Endothelial cell of umbilical vein (primary cell): ENCODE measurements around the gene RELL1. TPM values are rescaled to one million over a fixed set of nuclear protein-coding genes. Genes with fewer than 3 reads are reported as not detected.

ENCODE experiments used
- BruUV-seq: library from RNA; stranded (reverse); fragments of 400-500 nt; replicated peaks from 2 replicates; lab custom pipeline; 2021; lab: Mats Ljungman, UMichigan
- CTCF ChIA-PET: fragments of 300-600, 350-600 bp; sonication (Branson Sonifier 250); formaldehyde crosslinking; loops from one replicate; lab custom pipeline; 2021; ENCODE audit warnings: antibody characterized with exemption, inconsistent platforms; lab: Charles Lee
- POLR2A ChIA-PET: fragments of 300-600, 350-600 bp; sonication (Branson Sonifier 250); formaldehyde crosslinking; loops from one replicate; lab custom pipeline; 2021; ENCODE audit warnings: antibody characterized with exemption, inconsistent platforms; lab: Charles Lee
- DNase-seq: peaks from one replicate; pipeline ENCODE4 v3.0.0-alpha.2; 2011; ENCODE audit warnings: low read depth, low spot score
- FAIRE-seq: peaks from 2 replicates; lab custom pipeline; 2011; peaks lifted over from hg19 to GRCh38; lab: Jason Lieb, UNC
- H2AFZ ChIP-seq: 2 replicates; pipeline ENCODE4 v1.6.0; 2012; ENCODE audit warnings: low read depth, low read length, control low read depth, inconsistent platforms
- H3K27ac ChIP-seq: 2 replicates; pipeline ENCODE4 v1.5.1; 2011; ENCODE audit warnings: low read depth, mild to moderate bottlenecking, control low read depth, low read length, moderate library complexity; ENCODE audit not compliant: insufficient read depth
- H3K27me3 ChIP-seq, 2 experiments: 2 replicates each; pipeline versions ENCODE4 v1.6.0 to v1.6.1; 2011; ENCODE audit warnings: low read length in 2 of 2, mixed read lengths in 1 of 2; ENCODE audit not compliant: control insufficient read depth in 2 of 2, insufficient read depth in 2 of 2
- H3K36me3 ChIP-seq, 2 experiments: 2 replicates in 1 of 2; 3 replicates in 1 of 2; pipeline ENCODE4 v1.5.1; 2011; ENCODE audit warnings: low read length in 2 of 2, mild to moderate bottlenecking in 1 of 2, moderate library complexity in 1 of 2; ENCODE audit not compliant: control insufficient read depth in 2 of 2, insufficient read depth in 2 of 2; ENCODE audit errors: extremely low read depth in 1 of 2
- H3K4me1 ChIP-seq: 3 replicates; pipeline ENCODE4 v1.5.1; 2011; ENCODE audit warnings: mild to moderate bottlenecking, low read length; ENCODE audit not compliant: control insufficient read depth, insufficient read depth; ENCODE audit errors: extremely low read depth
- H3K4me2 ChIP-seq: 2 replicates; pipeline ENCODE4 v1.6.1; 2011; ENCODE audit warnings: low read length, control low read depth, mixed read lengths; ENCODE audit not compliant: insufficient read depth
- H3K4me3 ChIP-seq, 3 experiments: fragments of 200-600 bp in 1 of 3; sonication (generic), shearing (Covaris generic) in 1 of 3; replicated peaks in 1 of 3; 2 replicates each; pipeline ENCODE4 v1.5.1; 2011 to 2016; ENCODE audit warnings: control low read depth in 3 of 3, low read length in 3 of 3, mild to moderate bottlenecking in 2 of 3, inconsistent platforms in 1 of 3, low read depth in 1 of 3, moderate library complexity in 1 of 3; ENCODE audit not compliant: insufficient read depth in 1 of 3
- H3K79me2 ChIP-seq: 2 replicates; pipeline ENCODE4 v1.6.0; 2012; ENCODE audit warnings: low read length, inconsistent platforms; ENCODE audit not compliant: control insufficient read depth, insufficient read depth
- H3K9ac ChIP-seq: replicated peaks from 2 replicates; pipeline ENCODE3; 2011; ENCODE audit warnings: low read length, control low read depth; ENCODE audit not compliant: insufficient read depth; ENCODE audit errors: extremely low read depth
- H3K9me1 ChIP-seq: replicated peaks from 3 replicates; pipeline ENCODE4 v1.6.0; 2011; ENCODE audit warnings: mild to moderate bottlenecking, low read length; ENCODE audit not compliant: control insufficient read depth, insufficient read depth; ENCODE audit errors: extremely low read depth
- H3K9me3 ChIP-seq: replicated peaks from 2 replicates; pipeline ENCODE4 v1.5.1; 2012; ENCODE audit warnings: low read length, inconsistent platforms; ENCODE audit not compliant: control insufficient read depth, insufficient read depth
- H4K20me1 ChIP-seq: replicated peaks from 2 replicates; pipeline ENCODE3; 2011; ENCODE audit warnings: mild to moderate bottlenecking, low read length; ENCODE audit not compliant: control insufficient read depth, insufficient read depth; ENCODE audit errors: extremely low read depth
- EZH2 ChIP-seq: IDR thresholded peaks from 2 replicates; pipeline ENCODE4 v1.6.1; 2012; ENCODE audit warnings: borderline replicate concordance, low read depth, mild to moderate bottlenecking, moderate library complexity, low read length, inconsistent platforms; ENCODE audit not compliant: severe bottlenecking
- FOS ChIP-seq: IDR thresholded peaks from 2 replicates; pipeline ENCODE4 v1.6.1; 2011; ENCODE audit warnings: mild to moderate bottlenecking, low read length, moderate library complexity, borderline replicate concordance; ENCODE audit not compliant: insufficient read depth
- GATA2 ChIP-seq: IDR thresholded peaks from 2 replicates; pipeline ENCODE4 v1.7.0; 2011; ENCODE audit warnings: low read depth, mild to moderate bottlenecking, moderate library complexity, mixed read lengths, low read length; ENCODE audit not compliant: insufficient read length, insufficient read depth
- JUN ChIP-seq: IDR thresholded peaks from 2 replicates; pipeline ENCODE4 v1.6.1; 2011; ENCODE audit warnings: borderline replicate concordance, low read depth; ENCODE audit not compliant: insufficient read length, insufficient read depth
- MYC ChIP-seq: IDR thresholded peaks from one replicate; pipeline ENCODE4 v1.6.1; 2011; ENCODE audit warnings: mild to moderate bottlenecking, low read depth, low read length
- POLR2A ChIP-seq: IDR thresholded peaks from 2 replicates; pipeline ENCODE4 v1.6.1; 2012; ENCODE audit warnings: low read depth, mild to moderate bottlenecking, control low read depth, low read length
- POLR2AphosphoS5 ChIP-seq: IDR thresholded peaks from 2 replicates; pipeline ENCODE4 v1.6.1; 2012; ENCODE audit warnings: low read depth, mild to moderate bottlenecking, control low read depth, low read length, moderate library complexity; ENCODE audit not compliant: insufficient read depth
- dilution Hi-C: fragments of 300-500 bp; cut with MboI; formaldehyde crosslinking; loops from one replicate; pipeline ENCODE4 v1.15.0; 2019; ENCODE audit warnings: low sequenced_read_pairs; ENCODE audit not compliant: extremely low pct_ligation_motif_present
- intact Hi-C: fragments of 100-400 bp; cut with micrococcal nuclease; formaldehyde crosslinking; loops from one replicate; pipeline ENCODE4 v1.10.0; 2022
- polyA plus RNA-seq, 4 experiments: library from polyadenylated mRNA; depleted of rRNA in 3 of 4; stranded (reverse) in 3 of 4; unstranded in 1 of 4; fragments of >200 nt; gene quantifications; 2 replicates each; pipeline versions ENCODE4 v1.2.1 to v1.2.3, GENCODE V29; 2011 to 2012; ENCODE audit warnings: missing spikeins in 1 of 4
- total RNA-seq: library from RNA; stranded (reverse); gene quantifications from 2 replicates; pipeline ENCODE4 v1.2.3, GENCODE V29; 2021
- TF ChIP-seq, protein P1 (sequence below): IDR thresholded peaks from 2 replicates; pipeline ENCODE4 v1.6.1; 2011; ENCODE audit not compliant: insufficient read depth, insufficient read length
- TF ChIP-seq, protein P2 (sequence below), 2 donors: IDR thresholded peaks; 1 replicate in 1 of 2; 2 replicates in 1 of 2; pipeline ENCODE4 v1.5.1; 2011; ENCODE audit warnings: low read length in 2 of 2, mild to moderate bottlenecking in 2 of 2, moderate library complexity in 2 of 2, control low read depth in 1 of 2, inconsistent platforms in 1 of 2, low read depth in 1 of 2; ENCODE audit not compliant: insufficient read depth in 1 of 2; ENCODE audit errors: extremely low read depth in 1 of 2

The RELL1 gene
- total and polyA plus RNA-seq, 2 donors (not counting 3 experiments of a cell fraction or from before 2014, with no cell fraction given): 20.8 to 91.7 TPM

DNA sequence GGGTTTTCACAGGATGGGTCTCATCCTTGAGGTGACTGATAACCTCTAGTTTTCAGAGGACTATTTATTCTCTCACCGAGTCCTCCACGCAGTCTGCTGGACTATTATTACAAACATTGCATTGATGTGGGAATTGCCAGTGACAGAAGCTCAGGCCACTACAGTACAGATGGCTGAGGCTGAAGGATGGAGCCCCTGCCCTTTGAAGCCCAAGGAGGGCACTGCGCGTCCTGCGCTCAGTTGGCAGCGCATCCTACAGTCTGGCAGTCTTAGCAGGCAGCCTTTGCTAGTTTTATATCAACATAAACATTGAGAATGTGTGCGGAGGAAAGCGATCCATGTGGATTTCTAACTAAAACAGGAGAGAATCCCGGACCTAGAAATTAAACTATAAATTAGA, 1.5 kb upstream of the RELL1 start:
- Histone ChIP-seq H3K4me2 (no peak overlapping the region), H3K9ac (no peak overlapping the region), H3K27ac (no peak overlapping the region), H2AFZ (no peak overlapping the region), H3K4me3 (no peak overlapping the region), H3K9me3 (no peaks in the 10 kb centered on the region), H3K36me3 (no peaks in the 10 kb centered on the region), H4K20me1 (peaks cover 3% of the 10 kb centered on the region), H3K27me3 (no peaks in the 10 kb centered on the region), H3K79me2 (peaks cover 31% of the 10 kb centered on the region), H3K9me1 (peaks cover 2% of the 10 kb centered on the region), H3K4me1 (peaks cover 21% of the 10 kb centered on the region)
- TF ChIP-seq JUN (no peak), MYC (no peak), POLR2A (no peak), POLR2AphosphoS5 (no peak), EZH2 (no peak), FOS (no peak), GATA2 (no peak)
- TF ChIP-seq, protein P1, sequence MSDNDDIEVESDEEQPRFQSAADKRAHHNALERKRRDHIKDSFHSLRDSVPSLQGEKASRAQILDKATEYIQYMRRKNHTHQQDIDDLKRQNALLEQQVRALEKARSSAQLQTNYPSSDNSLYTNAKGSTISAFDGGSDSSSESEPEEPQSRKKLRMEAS: no peak
- TF ChIP-seq, protein P2, sequence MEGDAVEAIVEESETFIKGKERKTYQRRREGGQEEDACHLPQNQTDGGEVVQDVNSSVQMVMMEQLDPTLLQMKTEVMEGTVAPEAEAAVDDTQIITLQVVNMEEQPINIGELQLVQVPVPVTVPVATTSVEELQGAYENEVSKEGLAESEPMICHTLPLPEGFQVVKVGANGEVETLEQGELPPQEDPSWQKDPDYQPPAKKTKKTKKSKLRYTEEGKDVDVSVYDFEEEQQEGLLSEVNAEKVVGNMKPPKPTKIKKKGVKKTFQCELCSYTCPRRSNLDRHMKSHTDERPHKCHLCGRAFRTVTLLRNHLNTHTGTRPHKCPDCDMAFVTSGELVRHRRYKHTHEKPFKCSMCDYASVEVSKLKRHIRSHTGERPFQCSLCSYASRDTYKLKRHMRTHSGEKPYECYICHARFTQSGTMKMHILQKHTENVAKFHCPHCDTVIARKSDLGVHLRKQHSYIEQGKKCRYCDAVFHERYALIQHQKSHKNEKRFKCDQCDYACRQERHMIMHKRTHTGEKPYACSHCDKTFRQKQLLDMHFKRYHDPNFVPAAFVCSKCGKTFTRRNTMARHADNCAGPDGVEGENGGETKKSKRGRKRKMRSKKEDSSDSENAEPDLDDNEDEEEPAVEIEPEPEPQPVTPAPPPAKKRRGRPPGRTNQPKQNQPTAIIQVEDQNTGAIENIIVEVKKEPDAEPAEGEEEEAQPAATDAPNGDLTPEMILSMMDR (IDR thresholded peaks at IDR 0.05; ENCODE audit: extremely low read depth in 1 of 2, insufficient read depth in 1 of 2, low read depth in 1 of 2, low read length in 2 of 2): no peak
- FAIRE-seq (no peak), DNase-seq (no peak)
- POLR2A ChIA-PET: interaction anchor here (1.4 kb wide), 1 partner anchor 84 kb away, joined by 7 read pairs; no protein-coding TSS in a partner anchor
- dilution Hi-C loops: no loop called here
- CTCF ChIA-PET: interaction anchor here (1.4 kb wide), 2 partner anchors 8 to 348 kb away, joined by 6 to 8 read pairs; no protein-coding TSS in a partner anchor
- no TSS peak for BruUV-seq
- intact Hi-C loops: loop anchor here (5.0 kb wide), 1 partner anchor 290 kb away; no protein-coding TSS in a partner anchor
